Peyer's patch (tissue), 4 donors: ENCODE results near the gene S100A13.

ENCODE experiments used
- POLR2A ChIP-seq, 2 donors: fragments of 450-650 bp; IDR thresholded peaks; one replicate each; pipeline ENCODE4 v1.5.1; 2017; ENCODE audit warnings: antibody characterized with exemption in 2 of 2, mild to moderate bottlenecking in 2 of 2, moderate library complexity in 2 of 2
- TF ChIP-seq, protein P1 (sequence below), 6 experiments: fragments of 450-650 bp in 4 of 6; fragments of 200-600 bp in 2 of 6; sonication (generic) in 1 of 6; IDR thresholded peaks; one replicate each; pipeline ENCODE4 v1.5.1; 2017 to 2019; ENCODE audit warnings: antibody characterized with exemption in 6 of 6, mild to moderate bottlenecking in 3 of 6, moderate library complexity in 1 of 6

DNA sequence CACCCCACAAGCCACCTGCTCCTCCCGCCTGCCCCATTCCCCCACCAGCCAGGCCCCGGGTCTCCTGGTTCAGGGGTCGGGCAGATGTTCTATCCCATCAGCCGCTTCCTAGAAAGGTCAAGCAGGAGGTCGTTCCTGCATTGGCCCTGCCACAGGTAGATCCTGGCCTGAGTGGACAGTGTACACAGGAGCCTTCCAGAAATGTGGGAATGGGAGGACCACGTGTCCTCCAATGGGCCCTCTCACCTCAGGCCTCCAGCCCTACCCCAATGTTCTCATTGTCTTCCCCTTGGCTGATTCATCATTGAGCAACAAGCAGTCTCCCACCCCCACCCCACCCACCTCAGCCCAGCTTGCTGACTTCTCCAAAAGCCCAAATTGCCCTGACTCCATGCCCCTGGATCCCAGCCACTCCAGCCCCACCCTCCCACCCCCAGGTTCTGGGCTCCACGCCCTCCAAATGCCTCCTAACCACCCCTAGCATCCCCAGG, 16.4 kb downstream of the S100A13 start:
- TF ChIP-seq, protein P1, sequence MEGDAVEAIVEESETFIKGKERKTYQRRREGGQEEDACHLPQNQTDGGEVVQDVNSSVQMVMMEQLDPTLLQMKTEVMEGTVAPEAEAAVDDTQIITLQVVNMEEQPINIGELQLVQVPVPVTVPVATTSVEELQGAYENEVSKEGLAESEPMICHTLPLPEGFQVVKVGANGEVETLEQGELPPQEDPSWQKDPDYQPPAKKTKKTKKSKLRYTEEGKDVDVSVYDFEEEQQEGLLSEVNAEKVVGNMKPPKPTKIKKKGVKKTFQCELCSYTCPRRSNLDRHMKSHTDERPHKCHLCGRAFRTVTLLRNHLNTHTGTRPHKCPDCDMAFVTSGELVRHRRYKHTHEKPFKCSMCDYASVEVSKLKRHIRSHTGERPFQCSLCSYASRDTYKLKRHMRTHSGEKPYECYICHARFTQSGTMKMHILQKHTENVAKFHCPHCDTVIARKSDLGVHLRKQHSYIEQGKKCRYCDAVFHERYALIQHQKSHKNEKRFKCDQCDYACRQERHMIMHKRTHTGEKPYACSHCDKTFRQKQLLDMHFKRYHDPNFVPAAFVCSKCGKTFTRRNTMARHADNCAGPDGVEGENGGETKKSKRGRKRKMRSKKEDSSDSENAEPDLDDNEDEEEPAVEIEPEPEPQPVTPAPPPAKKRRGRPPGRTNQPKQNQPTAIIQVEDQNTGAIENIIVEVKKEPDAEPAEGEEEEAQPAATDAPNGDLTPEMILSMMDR (IDR thresholded peaks at IDR 0.05) = no peak
- no peak for TF ChIP-seq POLR2A (IDR thresholded peaks at IDR 0.05)
